Liver (tissue), 3 donors: ENCODE results near the gene NXN.

Source experiments
- HNF4G ChIP-seq: IDR thresholded peaks from 2 replicates; pipeline ENCODE4 v1.6.1; 2016; ENCODE audit warnings: antibody characterized with exemption
- JUND ChIP-seq, 2 donors: IDR thresholded peaks; 2 replicates each; pipeline ENCODE4 v1.6.1; 2016; ENCODE audit warnings: antibody characterized with exemption in 2 of 2
- RAD21 ChIP-seq, 2 donors: IDR thresholded peaks; 2 replicates each; pipeline ENCODE4 v1.6.1; 2016; ENCODE audit warnings: antibody characterized with exemption in 2 of 2, mild to moderate bottlenecking in 2 of 2
- TAF1 ChIP-seq: conservative IDR thresholded peaks from 2 replicates; pipeline ENCODE4 v1.6.1; 2016; ENCODE audit warnings: antibody characterized with exemption, mild to moderate bottlenecking
- TF ChIP-seq, protein P1 (sequence below): fragments of 150-350 bp; IDR thresholded peaks from 2 replicates; pipeline ENCODE4 v1.5.1; 2017; ENCODE audit warnings: improper control_type of control experiment, low read depth, low read length; ENCODE audit not compliant: missing input control
- TF ChIP-seq, protein P2 (sequence below): IDR thresholded peaks from 2 replicates; pipeline ENCODE4 v1.6.1; 2016; ENCODE audit warnings: antibody characterized with exemption, mild to moderate bottlenecking
- donor health status: healthy.
- donor health status: healthy.

DNA sequence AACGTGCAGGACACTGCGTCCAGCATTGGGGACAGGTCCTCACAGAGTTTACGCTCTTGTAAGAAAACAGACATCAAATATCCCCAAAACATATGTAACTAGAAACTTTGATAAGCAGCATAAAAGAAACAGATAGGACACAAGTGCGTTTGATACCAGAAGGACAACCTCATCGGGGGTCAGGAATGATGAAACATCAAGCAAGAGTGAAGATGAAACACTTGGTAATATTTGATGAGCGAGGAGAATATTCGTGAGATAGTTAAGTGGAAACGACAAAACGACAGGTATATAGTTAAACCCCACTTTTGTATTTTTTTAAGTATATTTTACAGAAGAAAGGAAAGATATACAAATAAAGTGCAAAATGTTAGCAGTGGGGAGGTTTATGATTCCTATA is 55.9 kb downstream of the NXN start:
- TF ChIP-seq, protein P1, sequence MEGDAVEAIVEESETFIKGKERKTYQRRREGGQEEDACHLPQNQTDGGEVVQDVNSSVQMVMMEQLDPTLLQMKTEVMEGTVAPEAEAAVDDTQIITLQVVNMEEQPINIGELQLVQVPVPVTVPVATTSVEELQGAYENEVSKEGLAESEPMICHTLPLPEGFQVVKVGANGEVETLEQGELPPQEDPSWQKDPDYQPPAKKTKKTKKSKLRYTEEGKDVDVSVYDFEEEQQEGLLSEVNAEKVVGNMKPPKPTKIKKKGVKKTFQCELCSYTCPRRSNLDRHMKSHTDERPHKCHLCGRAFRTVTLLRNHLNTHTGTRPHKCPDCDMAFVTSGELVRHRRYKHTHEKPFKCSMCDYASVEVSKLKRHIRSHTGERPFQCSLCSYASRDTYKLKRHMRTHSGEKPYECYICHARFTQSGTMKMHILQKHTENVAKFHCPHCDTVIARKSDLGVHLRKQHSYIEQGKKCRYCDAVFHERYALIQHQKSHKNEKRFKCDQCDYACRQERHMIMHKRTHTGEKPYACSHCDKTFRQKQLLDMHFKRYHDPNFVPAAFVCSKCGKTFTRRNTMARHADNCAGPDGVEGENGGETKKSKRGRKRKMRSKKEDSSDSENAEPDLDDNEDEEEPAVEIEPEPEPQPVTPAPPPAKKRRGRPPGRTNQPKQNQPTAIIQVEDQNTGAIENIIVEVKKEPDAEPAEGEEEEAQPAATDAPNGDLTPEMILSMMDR, result no peak
- TF ChIP-seq, protein P2, sequence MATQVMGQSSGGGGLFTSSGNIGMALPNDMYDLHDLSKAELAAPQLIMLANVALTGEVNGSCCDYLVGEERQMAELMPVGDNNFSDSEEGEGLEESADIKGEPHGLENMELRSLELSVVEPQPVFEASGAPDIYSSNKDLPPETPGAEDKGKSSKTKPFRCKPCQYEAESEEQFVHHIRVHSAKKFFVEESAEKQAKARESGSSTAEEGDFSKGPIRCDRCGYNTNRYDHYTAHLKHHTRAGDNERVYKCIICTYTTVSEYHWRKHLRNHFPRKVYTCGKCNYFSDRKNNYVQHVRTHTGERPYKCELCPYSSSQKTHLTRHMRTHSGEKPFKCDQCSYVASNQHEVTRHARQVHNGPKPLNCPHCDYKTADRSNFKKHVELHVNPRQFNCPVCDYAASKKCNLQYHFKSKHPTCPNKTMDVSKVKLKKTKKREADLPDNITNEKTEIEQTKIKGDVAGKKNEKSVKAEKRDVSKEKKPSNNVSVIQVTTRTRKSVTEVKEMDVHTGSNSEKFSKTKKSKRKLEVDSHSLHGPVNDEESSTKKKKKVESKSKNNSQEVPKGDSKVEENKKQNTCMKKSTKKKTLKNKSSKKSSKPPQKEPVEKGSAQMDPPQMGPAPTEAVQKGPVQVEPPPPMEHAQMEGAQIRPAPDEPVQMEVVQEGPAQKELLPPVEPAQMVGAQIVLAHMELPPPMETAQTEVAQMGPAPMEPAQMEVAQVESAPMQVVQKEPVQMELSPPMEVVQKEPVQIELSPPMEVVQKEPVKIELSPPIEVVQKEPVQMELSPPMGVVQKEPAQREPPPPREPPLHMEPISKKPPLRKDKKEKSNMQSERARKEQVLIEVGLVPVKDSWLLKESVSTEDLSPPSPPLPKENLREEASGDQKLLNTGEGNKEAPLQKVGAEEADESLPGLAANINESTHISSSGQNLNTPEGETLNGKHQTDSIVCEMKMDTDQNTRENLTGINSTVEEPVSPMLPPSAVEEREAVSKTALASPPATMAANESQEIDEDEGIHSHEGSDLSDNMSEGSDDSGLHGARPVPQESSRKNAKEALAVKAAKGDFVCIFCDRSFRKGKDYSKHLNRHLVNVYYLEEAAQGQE, result no peak
- TF ChIP-seq RAD21 (IDR thresholded peaks at IDR 0.05) (no peak), JUND (IDR thresholded peaks at IDR 0.05) (no peak), TAF1 (no peak), HNF4G (no peak)
